ENCODE results near the gene DISC1. TPM values are rescaled to one million over a fixed set of nuclear protein-coding genes. Genes with fewer than 3 reads are reported as not detected.

Gene DISC1
- total RNA-seq, 2 donors from 2014 or later: 3.1 to 12.4 TPM

Other genes starting within 250 kb of the DISC1 start
- 10 to 100 TPM in 1 of 2 donors, 1 to 10 TPM in 1; 3.8 to 36.1 TPM for gene EGLN1, start 204.5 kb upstream of the DISC1 start, total RNA-seq
- gene TSNAX, start 98.1 kb upstream of the DISC1 start, total RNA-seq: 10 to 100 TPM; 22.3 to 34.3 TPM

All from activated naive CD4-positive, alpha-beta T cell treated with anti-CD3 and anti-CD28 coated beads, Interleukin-2, amount 50 U/mL, for 72 hours (primary cell).